Hematopoietic multipotent progenitor cell treated with erythropoietin and hydrocortisone succinate and interleukin-3 and kit ligand, for 4 days (in vitro differentiated cells): ENCODE results near the gene NID2.

Source experiments
- DNase-seq: peaks from one replicate; pipeline ENCODE4 v3.0.0-alpha.2; 2015

Gene NID2

GRCh38 chr14:52023518-52023917, 45.3 kb downstream of the NID2 start:
- no peak for DNase-seq

GRCh38 chr14:52021957-52022600, 46.8 kb downstream of the NID2 start:
- no peak for DNase-seq

- DNase-seq = peak; percentile 90
Observed at GRCh38 chr14:52020866-52021717, 47.8 kb downstream of the NID2 start.

- DNase-seq = no peak
Observed at GRCh38 chr14:52020161-52020714, 48.6 kb downstream of the NID2 start.

GRCh38 chr14:52018970-52019369, 49.9 kb downstream of the NID2 start:
- DNase-seq = no peak

- DNase-seq = peak; percentile 52
Observed at GRCh38 chr14:52018252-52018651, 50.6 kb downstream of the NID2 start.

GRCh38 chr14:52015411-52016030, 53.3 kb downstream of the NID2 start:
- peak; percentile 64 for DNase-seq

GRCh38 chr14:52014601-52015267, 54.1 kb downstream of the NID2 start:
- DNase-seq = peak; percentile 41

- peak; percentile 44 for DNase-seq
Observed at GRCh38 chr14:52013984-52014600, 54.8 kb downstream of the NID2 start.

- DNase-seq = no peak
Observed at GRCh38 chr14:52012635-52013034, 56.2 kb downstream of the NID2 start.

GRCh38 chr14:52011523-52011922, 57.3 kb downstream of the NID2 start:
- no peak for DNase-seq

- no peak for DNase-seq
Observed at GRCh38 chr14:52010173-52010693, 58.6 kb downstream of the NID2 start.

GRCh38 chr14:52008136-52008535, 60.7 kb downstream of the NID2 start:
- DNase-seq = no peak

- no peak for DNase-seq
Observed at GRCh38 chr14:52007637-52008036, 61.2 kb downstream of the NID2 start.

GRCh38 chr14:52007211-52007610, 61.6 kb downstream of the NID2 start:
- no peak for DNase-seq

GRCh38 chr14:52006361-52006760, 62.5 kb downstream of the NID2 start:
- no peak for DNase-seq

- no peak for DNase-seq
Observed at GRCh38 chr14:52005625-52006024, 63.2 kb downstream of the NID2 start.

- DNase-seq = no peak
Observed at GRCh38 chr14:52003324-52003723, 65.5 kb downstream of the NID2 start.

- DNase-seq = no peak
Observed at GRCh38 chr14:52002542-52002941, 66.3 kb downstream of the NID2 start.

- DNase-seq = no peak
Observed at GRCh38 chr14:52000696-52001095, 68.2 kb downstream of the NID2 start.

GRCh38 chr14:52000019-52000582, 68.8 kb downstream of the NID2 start:
- no peak for DNase-seq

GRCh38 chr14:51999084-51999483, 69.8 kb downstream of the NID2 start:
- no peak for DNase-seq
